ENCODE measurements around the gene HCFC1R1.
"Not testable (repeated sequence)": the region's sequence is repeated elsewhere in the genome, so short reads cannot be mapped to it uniquely, and the experiment has no call there.

Gene HCFC1R1

GRCh38 chr16:3023669-3024478, at the start of gene HCFC1R1, which contains the start of gene THOC6:
Gene HCFC1R1 (minus strand): TSS chr16:3023942. CDS start chr16:3023941, 1 bp downstream.
Gene THOC6 (plus strand): TSS chr16:3024035. CDS start chr16:3024327, 292 bp downstream.
- Histone ChIP-seq H3K9me3 (ENCODE audit: control insufficient read depth in 5 of 5, low read length in 5 of 5) (no peaks in the 10 kb centered on the region), H3K27ac (ENCODE audit: low read depth, low read length) (peak within 1 kb of the TSS; percentile 93), H3K27me3 (ENCODE audit: control insufficient read depth in 5 of 5, insufficient read depth in 4 of 5, low read length in 5 of 5) (peaks cover 1 to 5% (median 3%) of the 10 kb centered on the region in 5 donors), H3K9ac (ENCODE audit: low read length in 5 of 5) (peak within 1 kb of the TSS; percentile 66 to 94 (median 81)), H3K4me3 (ENCODE audit: low read depth in 1 of 5, low read length in 5 of 5) (peak within 1 kb of the TSS; percentile 48 to 82 (median 78)), H3K4me1 (ENCODE audit: control insufficient read depth in 5 of 5, insufficient read depth in 5 of 5, low read length in 5 of 5) (peaks cover 4 to 57% (median 52%) of the 10 kb centered on the region in 5 donors), H3K36me3 (ENCODE audit: control insufficient read depth in 5 of 5, insufficient read depth in 5 of 5, low read length in 5 of 5) (peaks cover 0 to 19% (median 14%) of the 10 kb centered on the region in 5 donors)

GRCh38 chr16:3073448-3073847, 49.7 kb upstream of the HCFC1R1 start:
- Histone ChIP-seq H3K27ac (ENCODE audit: low read depth, low read length) (no peak overlapping the region), H3K4me3 (ENCODE audit: low read depth in 1 of 5, low read length in 5 of 5) (no peak overlapping the region), H3K9ac (ENCODE audit: low read length in 5 of 5) (no peak overlapping the region), H3K9me3 (ENCODE audit: control insufficient read depth in 5 of 5, low read length in 5 of 5) (no peaks in the 10 kb centered on the region), H3K27me3 (ENCODE audit: control insufficient read depth in 5 of 5, insufficient read depth in 4 of 5, low read length in 5 of 5) (peaks cover 0 to 7% (median 6%) of the 10 kb centered on the region in 5 donors), H3K36me3 (ENCODE audit: control insufficient read depth in 5 of 5, insufficient read depth in 5 of 5, low read length in 5 of 5) (peaks cover 0 to 18% (median 2%) of the 10 kb centered on the region in 5 donors), H3K4me1 (ENCODE audit: control insufficient read depth in 5 of 5, insufficient read depth in 5 of 5, low read length in 5 of 5) (peaks cover 0 to 19% (median 0%) of the 10 kb centered on the region in 5 donors)

- H3K4me1 ChIP-seq (ENCODE audit: control insufficient read depth in 5 of 5, insufficient read depth in 5 of 5, low read length in 5 of 5): peaks cover 0 to 26% (median 0%) of the 10 kb centered on the region in 5 donors
- H3K27ac ChIP-seq (ENCODE audit: low read depth, low read length); H3K27me3 ChIP-seq (ENCODE audit: control insufficient read depth in 5 of 5, insufficient read depth in 4 of 5, low read length in 5 of 5); H3K4me3 ChIP-seq (ENCODE audit: low read depth in 1 of 5, low read length in 5 of 5); H3K9me3 ChIP-seq (ENCODE audit: control insufficient read depth in 5 of 5, low read length in 5 of 5); H3K9ac ChIP-seq (ENCODE audit: low read length in 5 of 5): not testable (repeated sequence)
- H3K36me3 ChIP-seq (ENCODE audit: control insufficient read depth in 5 of 5, insufficient read depth in 5 of 5, low read length in 5 of 5): peaks cover 0 to 24% (median 5%) of the 10 kb centered on the region in 5 donors
These were observed 49.0 kb upstream of the HCFC1R1 start for GRCh38 chr16:3072576-3073263.

- H3K9ac ChIP-seq (ENCODE audit: low read length in 5 of 5); H3K27ac ChIP-seq (ENCODE audit: low read depth, low read length); H3K9me3 ChIP-seq (ENCODE audit: control insufficient read depth in 5 of 5, low read length in 5 of 5); H3K27me3 ChIP-seq (ENCODE audit: control insufficient read depth in 5 of 5, insufficient read depth in 4 of 5, low read length in 5 of 5); H3K4me3 ChIP-seq (ENCODE audit: low read depth in 1 of 5, low read length in 5 of 5): not testable (repeated sequence)
- Histone ChIP-seq H3K36me3 (ENCODE audit: control insufficient read depth in 5 of 5, insufficient read depth in 5 of 5, low read length in 5 of 5) (peaks cover 0 to 24% (median 5%) of the 10 kb centered on the region in 5 donors), H3K4me1 (ENCODE audit: control insufficient read depth in 5 of 5, insufficient read depth in 5 of 5, low read length in 5 of 5) (peaks cover 0 to 32% (median 0%) of the 10 kb centered on the region in 5 donors)
These were observed 48.4 kb upstream of the HCFC1R1 start for GRCh38 chr16:3072148-3072547.

- Histone ChIP-seq H3K9ac (ENCODE audit: low read length in 5 of 5) (no peak overlapping the region), H3K27me3 (ENCODE audit: control insufficient read depth in 5 of 5, insufficient read depth in 4 of 5, low read length in 5 of 5) (peaks cover 0 to 7% (median 6%) of the 10 kb centered on the region in 5 donors), H3K4me1 (ENCODE audit: control insufficient read depth in 5 of 5, insufficient read depth in 5 of 5, low read length in 5 of 5) (peaks cover 0 to 36% (median 0%) of the 10 kb centered on the region in 5 donors), H3K4me3 (ENCODE audit: low read depth in 1 of 5, low read length in 5 of 5) (no peak overlapping the region), H3K27ac (ENCODE audit: low read depth, low read length) (no peak overlapping the region), H3K36me3 (ENCODE audit: control insufficient read depth in 5 of 5, insufficient read depth in 5 of 5, low read length in 5 of 5) (peaks cover 0 to 21% (median 5%) of the 10 kb centered on the region in 5 donors), H3K9me3 (ENCODE audit: control insufficient read depth in 5 of 5, low read length in 5 of 5) (no peaks in the 10 kb centered on the region)
These were observed 47.9 kb upstream of the HCFC1R1 start for GRCh38 chr16:3071655-3072054.

GRCh38 chr16:3070608-3071111, 46.9 kb upstream of the HCFC1R1 start:
- Histone ChIP-seq H3K9me3 (ENCODE audit: control insufficient read depth in 5 of 5, low read length in 5 of 5) (no peaks in the 10 kb centered on the region), H3K9ac (ENCODE audit: low read length in 5 of 5) (no peak overlapping the region), H3K36me3 (ENCODE audit: control insufficient read depth in 5 of 5, insufficient read depth in 5 of 5, low read length in 5 of 5) (peaks cover 0 to 18% (median 5%) of the 10 kb centered on the region in 5 donors), H3K4me3 (ENCODE audit: low read depth in 1 of 5, low read length in 5 of 5) (no peak overlapping the region), H3K27me3 (ENCODE audit: control insufficient read depth in 5 of 5, insufficient read depth in 4 of 5, low read length in 5 of 5) (peaks cover 0 to 7% (median 6%) of the 10 kb centered on the region in 5 donors), H3K4me1 (ENCODE audit: control insufficient read depth in 5 of 5, insufficient read depth in 5 of 5, low read length in 5 of 5) (peaks cover 0 to 45% (median 0%) of the 10 kb centered on the region in 5 donors), H3K27ac (ENCODE audit: low read depth, low read length) (no peak overlapping the region)

- not testable (repeated sequence) for H3K4me3 ChIP-seq (ENCODE audit: low read depth in 1 of 5, low read length in 5 of 5); H3K9me3 ChIP-seq (ENCODE audit: control insufficient read depth in 5 of 5, low read length in 5 of 5); H3K9ac ChIP-seq (ENCODE audit: low read length in 5 of 5); H3K27me3 ChIP-seq (ENCODE audit: control insufficient read depth in 5 of 5, insufficient read depth in 4 of 5, low read length in 5 of 5); H3K27ac ChIP-seq (ENCODE audit: low read depth, low read length)
- H3K4me1 ChIP-seq (ENCODE audit: control insufficient read depth in 5 of 5, insufficient read depth in 5 of 5, low read length in 5 of 5): peaks cover 0 to 52% (median 10%) of the 10 kb centered on the region in 5 donors
- peaks cover 0 to 18% (median 5%) of the 10 kb centered on the region in 5 donors for H3K36me3 ChIP-seq (ENCODE audit: control insufficient read depth in 5 of 5, insufficient read depth in 5 of 5, low read length in 5 of 5)
These were observed 45.4 kb upstream of the HCFC1R1 start for GRCh38 chr16:3069146-3069545.

- Histone ChIP-seq H3K4me1 (ENCODE audit: control insufficient read depth in 5 of 5, insufficient read depth in 5 of 5, low read length in 5 of 5) (peaks cover 0 to 47% (median 10%) of the 10 kb centered on the region in 5 donors), H3K4me3 (ENCODE audit: low read depth in 1 of 5, low read length in 5 of 5) (no peak overlapping the region), H3K36me3 (ENCODE audit: control insufficient read depth in 5 of 5, insufficient read depth in 5 of 5, low read length in 5 of 5) (peaks cover 0 to 18% (median 5%) of the 10 kb centered on the region in 5 donors), H3K9me3 (ENCODE audit: control insufficient read depth in 5 of 5, low read length in 5 of 5) (no peaks in the 10 kb centered on the region), H3K9ac (ENCODE audit: low read length in 5 of 5) (no peak overlapping the region), H3K27ac (ENCODE audit: low read depth, low read length) (no peak overlapping the region), H3K27me3 (ENCODE audit: control insufficient read depth in 5 of 5, insufficient read depth in 4 of 5, low read length in 5 of 5) (peaks cover 0 to under 1% (median 0%) of the 10 kb centered on the region in 5 donors)
These were observed 44.7 kb upstream of the HCFC1R1 start for GRCh38 chr16:3068487-3068886.

GRCh38 chr16:3066440-3066748, 42.7 kb upstream of the HCFC1R1 start:
- Histone ChIP-seq H3K4me3 (ENCODE audit: low read depth in 1 of 5, low read length in 5 of 5) (peak overlapping the region; percentile 31 to 73 (median 71)), H3K4me1 (ENCODE audit: control insufficient read depth in 5 of 5, insufficient read depth in 5 of 5, low read length in 5 of 5) (peaks cover 0 to 40% (median 10%) of the 10 kb centered on the region in 5 donors), H3K27ac (ENCODE audit: low read depth, low read length) (peak overlapping the region; percentile 84), H3K9me3 (ENCODE audit: control insufficient read depth in 5 of 5, low read length in 5 of 5) (no peaks in the 10 kb centered on the region), H3K9ac (ENCODE audit: low read length in 5 of 5) (peak overlapping the region; percentile 4 to 89 (median 78)), H3K27me3 (ENCODE audit: control insufficient read depth in 5 of 5, insufficient read depth in 4 of 5, low read length in 5 of 5) (no peaks in the 10 kb centered on the region), H3K36me3 (ENCODE audit: control insufficient read depth in 5 of 5, insufficient read depth in 5 of 5, low read length in 5 of 5) (peaks cover 0 to 18% (median 5%) of the 10 kb centered on the region in 5 donors)

All from subcutaneous abdominal adipose tissue (tissue), 5 donors.